Measurements from ENCODE around the gene LRRIQ4.

LRRIQ4 gene

DNA sequence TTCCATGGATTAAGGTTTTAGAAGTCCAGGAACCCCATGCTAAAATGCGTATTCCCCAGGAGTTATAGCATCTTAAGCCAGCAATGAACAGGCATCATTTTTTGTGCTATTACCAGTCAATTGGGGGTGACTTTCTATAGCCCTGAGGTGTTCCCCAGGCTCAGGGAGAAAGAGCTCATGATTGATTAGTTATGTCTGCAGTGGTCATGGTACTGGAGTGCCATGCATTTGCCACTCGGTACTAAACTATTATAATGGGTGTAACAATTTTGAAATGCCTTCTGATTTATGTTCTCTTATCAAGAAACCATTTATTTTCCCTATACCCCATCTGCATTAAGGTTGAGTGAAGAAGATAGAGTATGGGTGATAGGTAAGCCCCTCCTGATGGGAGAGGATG is 45.1 kb downstream of the LRRIQ4 start:
- no peak for DNase-seq

DNA sequence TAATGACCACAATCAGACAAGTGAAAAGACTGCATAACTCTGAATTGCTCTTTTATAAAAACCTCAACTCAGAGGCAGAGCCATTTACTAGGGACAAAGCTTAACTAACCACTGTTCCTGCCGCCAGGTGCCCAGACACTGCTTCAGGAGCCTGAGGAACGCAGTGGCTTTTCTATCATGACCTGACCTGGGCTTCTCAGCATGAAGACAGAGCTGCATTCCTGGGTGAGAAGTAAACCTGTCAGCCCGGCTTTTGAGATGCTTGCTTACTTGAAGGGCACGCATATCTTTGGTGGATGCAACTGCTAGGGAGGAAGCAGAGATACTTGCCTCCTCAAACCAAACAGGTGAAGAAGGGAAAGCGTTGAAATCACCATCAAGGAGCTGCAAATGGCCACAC is 49.2 kb downstream of the LRRIQ4 start:
- DNase-seq, result no peak

DNA sequence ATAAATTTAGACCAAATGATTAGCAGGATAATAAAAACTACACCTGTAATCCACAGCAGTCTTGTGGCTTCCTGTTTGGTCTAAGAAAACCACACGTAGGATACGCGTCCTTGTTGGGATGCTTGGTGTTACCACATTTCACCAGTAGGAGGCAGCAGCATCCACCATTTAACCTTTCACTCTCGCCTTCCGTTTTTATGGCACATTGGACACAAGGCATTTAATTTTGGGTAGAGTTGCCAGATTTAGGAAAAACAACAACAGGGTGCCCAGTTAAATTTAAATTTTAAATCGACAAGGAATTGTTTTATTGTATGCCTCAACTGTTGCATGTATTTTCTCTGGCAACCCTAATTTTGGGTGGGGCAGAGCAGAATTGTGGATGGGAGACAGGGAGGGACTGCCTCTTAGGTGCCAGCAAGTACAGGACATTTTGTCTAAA is 50.8 kb downstream of the LRRIQ4 start:
- peak; percentile 58 for DNase-seq

DNA sequence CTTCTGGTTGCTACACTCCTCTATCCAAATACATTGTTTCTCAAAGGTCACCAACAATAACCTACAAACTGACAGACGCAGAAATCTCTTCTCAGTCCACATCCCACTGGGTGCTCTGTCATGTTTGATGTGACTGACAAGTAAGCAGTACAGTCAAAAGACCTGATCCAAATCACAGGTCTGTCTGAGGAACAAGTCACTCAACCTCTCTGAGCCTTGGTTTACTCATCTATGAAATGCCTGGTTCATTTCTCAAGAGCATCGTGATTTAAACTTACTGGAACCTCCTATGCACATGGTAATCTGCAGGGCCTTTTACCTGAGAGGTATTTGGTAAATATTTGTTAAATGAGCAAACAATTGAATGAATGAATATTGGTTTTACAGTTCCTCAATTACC is 51.6 kb downstream of the LRRIQ4 start:
- DNase-seq, result no peak

DNA sequence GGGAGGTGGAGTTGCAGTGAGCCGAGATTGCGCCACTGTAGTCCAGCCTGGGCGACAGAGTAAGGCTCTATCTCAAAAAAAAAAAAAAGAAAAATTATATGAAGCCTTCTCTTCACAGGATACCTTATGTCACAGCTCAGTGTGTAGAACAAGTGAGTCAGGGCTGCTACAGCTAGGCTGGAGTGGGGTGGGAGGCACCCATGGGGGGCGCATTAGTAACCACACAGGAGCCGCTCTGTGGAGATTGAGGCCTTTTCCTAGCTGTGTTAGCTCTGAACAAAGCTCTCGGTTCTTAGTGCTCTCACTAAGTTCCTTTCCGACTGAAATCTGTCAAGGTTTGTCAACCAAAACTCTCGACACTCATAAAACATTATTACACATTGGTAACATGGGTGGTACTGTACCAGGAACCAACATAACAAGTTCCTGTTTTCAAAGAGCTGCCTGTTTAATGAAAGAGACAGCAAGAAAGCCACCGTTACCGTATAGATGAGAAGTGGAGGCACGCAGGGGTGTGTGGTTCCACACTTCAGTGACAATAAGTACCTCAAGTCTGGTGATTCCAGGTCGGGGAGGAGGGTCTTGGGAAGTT is 52.6 kb downstream of the LRRIQ4 start:
- DNase-seq, result no peak

DNA sequence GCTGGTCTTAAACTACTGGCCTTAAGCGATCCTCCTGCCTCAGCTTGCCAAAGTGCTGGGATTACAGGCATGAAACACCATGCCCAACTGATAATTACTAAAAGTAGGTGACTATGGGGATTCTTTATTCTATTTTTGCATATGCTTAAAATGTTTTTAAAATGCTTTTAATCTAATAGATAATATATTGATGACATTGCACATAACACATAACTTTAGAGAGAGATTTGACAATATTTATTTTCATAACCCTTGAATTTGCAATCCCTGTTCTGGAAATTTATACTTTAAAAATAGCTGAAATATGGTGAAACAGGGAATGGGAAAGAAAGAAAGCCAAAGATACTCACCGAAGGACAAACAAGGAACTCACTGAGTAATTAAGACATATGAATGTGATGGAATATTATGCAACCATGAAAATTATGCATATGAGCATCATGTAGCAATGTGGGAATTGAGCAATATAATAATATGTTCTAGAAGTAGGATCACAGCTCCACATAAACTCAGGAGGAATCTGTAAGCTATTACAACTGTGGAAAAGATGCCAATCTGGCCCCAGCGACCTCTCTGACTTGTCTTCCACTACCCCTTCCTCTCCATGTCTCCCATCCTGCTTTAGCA is 55.0 kb downstream of the LRRIQ4 start:
- DNase-seq, result no peak

DNA sequence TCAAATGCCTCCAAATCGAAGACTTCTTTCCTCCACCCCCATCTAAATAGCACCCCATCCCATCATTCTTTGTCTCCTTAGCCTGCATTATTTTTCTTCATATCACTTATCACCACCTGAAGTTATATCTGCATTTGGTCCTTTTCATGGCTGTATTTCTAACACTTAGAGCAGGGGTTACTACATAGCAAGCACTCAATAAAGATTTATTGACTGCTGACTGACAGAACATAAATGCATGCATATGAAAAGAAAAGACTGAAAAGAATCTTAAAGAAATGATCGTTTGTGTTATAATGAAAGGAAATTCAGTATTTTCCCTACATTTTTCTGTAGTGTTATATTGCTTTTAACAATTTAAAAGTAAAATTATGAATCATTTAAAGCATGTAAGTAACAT is 55.7 kb downstream of the LRRIQ4 start:
- DNase-seq, result no peak

DNA sequence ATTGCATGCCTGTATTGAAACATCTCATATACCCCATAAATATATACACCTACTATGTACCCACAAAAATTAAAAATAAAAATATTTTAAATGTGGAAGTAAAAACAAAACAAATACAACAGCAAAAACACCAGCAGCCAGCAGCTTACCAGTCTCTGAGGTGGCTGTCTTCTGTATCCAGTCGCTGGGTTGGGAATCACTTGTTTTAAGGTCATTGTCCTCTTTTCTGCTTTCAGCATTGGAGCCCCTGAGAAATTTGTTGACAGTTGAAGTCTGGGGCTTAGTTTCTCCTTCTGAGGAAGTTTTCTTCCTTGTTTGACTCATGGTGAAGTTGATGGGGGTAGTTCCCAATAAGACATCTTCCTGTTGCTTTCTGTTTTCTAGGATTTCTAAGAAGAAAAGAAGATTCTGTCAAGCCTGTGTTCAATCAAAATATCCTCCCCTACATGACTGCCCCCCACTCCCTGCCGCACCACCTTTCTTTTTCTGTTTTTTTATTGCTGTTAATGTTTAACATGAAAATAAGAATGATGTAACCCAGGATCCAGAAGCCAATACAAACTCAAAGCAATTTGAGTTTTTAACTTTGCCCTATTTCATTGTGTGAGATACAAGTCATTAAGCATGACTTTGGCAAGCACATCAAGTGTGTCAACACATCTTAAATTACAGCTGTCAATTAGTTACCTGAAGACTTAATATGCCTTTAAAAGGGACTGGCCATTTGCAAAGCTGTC is 57.0 kb downstream of the LRRIQ4 start, which contains the start of gene LRRC31:
Gene LRRC31, minus strand, starts transcription at position 452 of the 737 bp plus-strand sequence. Its CDS starts 128 bp downstream, at position 324.
- no peak for DNase-seq

DNA sequence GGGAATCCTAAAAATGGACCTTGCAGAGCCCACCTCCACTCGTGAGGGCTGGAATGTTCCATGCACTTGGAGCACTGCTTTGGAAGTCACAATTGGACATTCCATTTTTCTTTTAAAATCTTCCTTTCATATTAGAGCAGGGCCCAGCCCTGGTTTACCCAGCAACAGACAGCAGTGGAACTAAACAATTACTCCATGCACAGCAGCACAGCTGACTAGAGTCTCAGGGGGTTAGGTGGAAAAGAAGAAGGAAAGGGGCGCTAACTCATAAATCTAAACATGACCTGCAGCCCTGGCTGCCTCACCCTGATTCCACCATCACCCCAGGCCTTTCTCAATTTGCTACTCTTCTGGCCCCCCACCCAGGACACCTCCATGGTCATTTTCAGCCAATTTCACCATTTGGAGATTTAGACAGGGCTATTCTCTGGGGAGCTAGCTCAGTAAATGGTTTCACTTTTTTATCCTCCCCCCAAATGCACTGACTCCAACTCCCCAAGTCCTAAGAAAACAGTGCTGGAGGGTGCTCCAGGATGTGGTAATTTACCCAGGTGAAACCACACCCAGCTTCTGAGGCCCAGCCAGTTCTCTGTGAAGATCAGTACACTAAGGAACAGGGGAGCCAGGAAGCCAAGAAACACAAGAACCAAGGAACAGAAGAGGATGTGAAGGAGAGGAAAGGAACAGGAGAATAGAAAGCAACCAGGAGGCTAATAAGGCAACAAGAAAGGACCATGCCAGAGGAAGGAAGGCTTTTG is 58.6 kb downstream of the LRRIQ4 start:
- DNase-seq, result no peak

DNA sequence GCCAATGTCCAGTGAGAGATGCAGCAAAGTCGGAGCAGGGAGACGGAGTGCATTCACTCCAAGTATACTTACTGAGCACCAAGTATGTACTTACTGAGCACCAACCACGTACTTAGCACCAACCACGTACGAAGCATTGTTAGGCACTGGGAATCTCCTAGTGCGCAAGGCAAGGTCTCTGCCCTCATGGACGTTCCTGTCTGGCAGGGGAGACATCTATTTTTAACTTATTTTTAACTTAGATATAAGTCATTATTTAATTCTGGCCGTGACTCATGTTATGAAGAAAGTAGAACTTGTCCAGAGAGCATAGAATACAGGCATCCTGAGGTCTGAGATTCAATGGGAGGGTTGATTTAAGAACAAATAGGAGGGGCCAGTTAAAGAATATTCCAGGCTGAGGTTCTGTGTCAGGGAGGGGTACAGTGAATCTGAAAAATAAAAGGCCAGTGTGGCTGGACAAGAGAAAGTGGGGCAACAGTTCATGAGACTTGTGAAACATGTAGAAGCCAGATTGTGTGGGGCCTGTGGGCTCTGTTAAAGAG is 66.4 kb downstream of the LRRIQ4 start:
- no peak for DNase-seq

DNA sequence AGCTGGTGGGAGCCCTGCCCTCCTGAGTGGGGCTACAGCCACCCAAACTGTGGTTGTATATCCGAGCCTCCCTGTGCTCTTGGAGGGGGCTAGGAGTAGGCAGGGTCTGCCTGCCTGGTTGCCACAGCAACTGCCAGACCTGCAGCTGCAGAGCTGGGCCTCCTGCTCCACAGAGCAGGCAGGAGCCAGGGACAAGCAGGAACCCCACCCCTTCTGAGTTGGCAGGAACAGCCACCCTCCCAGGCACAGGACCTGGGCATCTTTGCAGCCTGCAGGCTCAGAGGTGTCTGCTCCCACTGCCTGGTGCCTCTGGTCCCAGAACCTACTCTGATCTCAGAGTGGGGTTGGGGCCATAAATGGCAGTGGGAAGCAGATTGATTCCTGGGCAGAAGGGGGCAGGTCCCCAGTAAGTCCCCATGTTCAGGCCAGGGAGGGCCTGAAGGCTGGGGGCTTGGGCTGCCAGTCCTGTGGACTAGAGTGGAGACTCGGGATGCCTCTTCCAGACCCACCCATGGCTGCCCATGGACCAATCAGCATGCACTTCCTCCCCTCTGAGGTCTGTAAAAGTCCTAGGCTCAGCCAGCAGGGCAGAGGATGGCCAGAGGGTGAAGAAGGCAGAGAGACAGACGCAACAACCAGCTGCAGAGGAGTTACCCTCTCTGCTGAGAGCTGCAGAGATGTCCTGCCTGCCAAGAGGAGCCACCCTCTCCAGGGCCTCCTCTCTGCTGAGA is 67.3 kb downstream of the LRRIQ4 start:
- DNase-seq, result no peak

DNA sequence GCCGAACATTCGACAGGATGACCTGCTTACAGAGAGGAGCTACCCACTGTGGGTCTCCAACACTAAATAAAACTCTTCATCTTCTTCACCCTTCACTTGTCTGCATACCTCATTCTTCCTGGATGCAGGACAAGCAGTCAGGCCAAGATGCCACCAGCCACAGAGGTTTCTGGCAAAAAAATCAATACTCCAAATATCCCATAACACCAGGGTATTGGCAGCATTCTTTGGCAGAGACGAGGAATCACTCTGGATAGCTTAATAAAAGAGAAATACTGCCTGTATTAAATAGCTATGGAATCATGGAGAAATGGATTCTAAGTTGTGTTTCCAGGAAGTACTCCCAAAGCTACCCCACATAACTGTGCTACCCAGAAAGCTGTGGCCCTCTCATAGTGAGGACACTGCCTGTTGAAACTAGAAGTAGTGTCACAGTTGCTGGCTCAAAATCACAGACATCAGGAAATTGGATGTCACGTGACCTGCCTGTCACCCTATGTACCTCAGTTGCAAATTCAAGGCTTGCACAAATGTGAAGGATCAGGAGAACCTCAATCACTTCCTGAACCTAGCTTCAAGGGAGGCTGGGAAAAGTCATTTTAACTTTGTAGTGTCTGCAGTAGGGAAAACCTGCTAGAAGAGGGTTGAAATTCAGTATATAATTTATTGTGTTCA is 68.0 kb downstream of the LRRIQ4 start:
- DNase-seq, result no peak

DNA sequence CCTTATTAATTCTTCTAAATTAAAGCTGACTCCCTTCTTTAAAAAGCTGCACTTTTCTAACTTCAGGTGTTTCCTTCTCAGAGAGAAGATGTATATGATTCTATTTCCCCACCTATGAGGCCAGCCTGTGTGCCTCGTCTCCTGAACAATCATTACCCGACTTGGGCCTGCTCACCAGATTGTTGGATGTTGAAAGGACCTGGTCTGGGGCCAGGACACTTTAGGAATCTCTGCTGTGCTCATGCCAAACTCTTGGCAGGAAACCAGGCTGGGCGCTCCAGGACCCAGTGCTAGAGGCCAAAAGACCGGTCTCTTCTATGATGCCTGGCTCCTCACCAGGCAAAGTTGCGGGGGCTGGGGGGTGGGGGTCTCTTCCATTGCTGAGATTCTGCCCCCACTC is 74.0 kb downstream of the LRRIQ4 start:
- DNase-seq, result peak; percentile 6

All from fibroblast of skin of scalp (primary cell).